IMR-90 (cell line): ENCODE measurements around the gene DMRT2. TPM values are rescaled to one million over a fixed set of nuclear protein-coding genes. Genes with fewer than 3 reads are reported as not detected.

Source experiments
- ATAC-seq: fragments of 200-7000 bp; cut with Tn5 transposase; 2 replicates; pipeline ENCODE4 v1.9.1; 2020; ENCODE audit warnings: low read depth, mild to moderate bottlenecking, moderate library complexity
- BruUV-seq: library from RNA; stranded (reverse); fragments of 400-500 nt; replicated peaks from 2 replicates; lab custom pipeline; 2021; lab: Mats Ljungman, UMichigan
- CTCF ChIA-PET: fragments of 300-600 bp; formaldehyde crosslinking; extraction: SDS; loops from one replicate; lab custom pipeline; 2021; ENCODE audit warnings: antibody characterized with exemption; lab: Yijun Ruan, JAX
- POLR2A ChIA-PET: fragments of 300-600 bp; sonication (Branson Sonifier 250); formaldehyde crosslinking; loops from one replicate; lab custom pipeline; 2022; ENCODE audit warnings: antibody characterized with exemption; ENCODE audit not compliant: unreplicated experiment; lab: Charles Lee
- DNase-seq: peaks from one replicate; pipeline ENCODE4 v3.0.0; 2013
- H2AFZ ChIP-seq: replicated peaks from 2 replicates; pipeline ENCODE3; 2013; ENCODE audit warnings: low read length, mild to moderate bottlenecking; ENCODE audit not compliant: poor library complexity
- H2AK5ac ChIP-seq: 2 replicates; pipeline ENCODE4 v1.6.1; 2013; ENCODE audit warnings: low read depth, low read length, inconsistent platforms
- H2AK9ac ChIP-seq: replicated peaks from 2 replicates; pipeline ENCODE3; 2013; ENCODE audit warnings: mild to moderate bottlenecking, low read depth, low read length, moderate library complexity; ENCODE audit not compliant: poor library complexity
- H2BK120ac ChIP-seq: 2 replicates; pipeline ENCODE4 v1.6.1; 2013; ENCODE audit warnings: low read depth, low read length, inconsistent platforms
- H2BK15ac ChIP-seq: 3 replicates; pipeline ENCODE4 v1.6.1; 2013; ENCODE audit warnings: low read depth, low read length, inconsistent platforms
- H2BK20ac ChIP-seq: 2 replicates; pipeline ENCODE4 v1.6.1; 2013; ENCODE audit warnings: low read depth, mild to moderate bottlenecking, inconsistent platforms, low read length, moderate library complexity
- H2BK5ac ChIP-seq: 2 replicates; pipeline ENCODE4 v1.6.1; 2013; ENCODE audit warnings: mild to moderate bottlenecking, low read depth, low read length, inconsistent platforms; ENCODE audit not compliant: poor library complexity, severe bottlenecking
- H3K14ac ChIP-seq: replicated peaks from 2 replicates; pipeline ENCODE4 v1.6.1; 2013; ENCODE audit warnings: low read depth, low read length, inconsistent platforms
- H3K18ac ChIP-seq: 2 replicates; pipeline ENCODE4 v1.6.1; 2013; ENCODE audit warnings: low read depth, low read length, control low read depth
- H3K23ac ChIP-seq: 2 replicates; pipeline ENCODE4 v1.6.1; 2013; ENCODE audit warnings: low read depth, low read length, inconsistent platforms
- H3K27ac ChIP-seq: 2 replicates; pipeline ENCODE4 v1.5.1; 2013; ENCODE audit warnings: mild to moderate bottlenecking, control low read depth, low read length; ENCODE audit not compliant: insufficient read depth
- H3K27me3 ChIP-seq: 2 replicates; pipeline ENCODE4 v1.6.1; 2013; ENCODE audit warnings: low read length; ENCODE audit not compliant: control insufficient read depth, insufficient read depth
- H3K36me3 ChIP-seq: 2 replicates; pipeline ENCODE4 v1.6.1; 2013; ENCODE audit warnings: low read length, mixed read lengths; ENCODE audit not compliant: control insufficient read depth, insufficient read depth
- H3K4ac ChIP-seq: 2 replicates; pipeline ENCODE4 v1.6.1; 2013; ENCODE audit warnings: low read depth, low read length, inconsistent platforms
- H3K4me1 ChIP-seq: 2 replicates; pipeline ENCODE4 v1.6.1; 2013; ENCODE audit warnings: low read length, mixed read lengths; ENCODE audit not compliant: control insufficient read depth, insufficient read depth
- H3K4me2 ChIP-seq: 2 replicates; pipeline ENCODE4 v1.6.1; 2013; ENCODE audit warnings: low read depth, mild to moderate bottlenecking, control low read depth, low read length, moderate library complexity
- H3K4me3 ChIP-seq: 2 replicates; pipeline ENCODE4 v1.5.1; 2013; ENCODE audit warnings: low read depth, mild to moderate bottlenecking, control low read depth, low read length, moderate library complexity; ENCODE audit not compliant: insufficient read depth
- H3K56ac ChIP-seq: 2 replicates; pipeline ENCODE4 v1.6.1; 2013; ENCODE audit warnings: low read length, inconsistent platforms; ENCODE audit not compliant: insufficient read depth; ENCODE audit errors: extremely low read depth
- H3K79me1 ChIP-seq, 2 experiments: 2 replicates each; pipeline ENCODE4 v1.6.1; 2013; ENCODE audit warnings: low read length in 2 of 2, inconsistent platforms in 1 of 2, low read depth in 1 of 2
- H3K9ac ChIP-seq: 2 replicates; pipeline ENCODE4 v1.6.1; 2013; ENCODE audit warnings: low read depth, low read length, control low read depth
- H3K9me1 ChIP-seq: 2 replicates; pipeline ENCODE4 v1.6.1; 2013; ENCODE audit warnings: low read length, inconsistent platforms; ENCODE audit not compliant: insufficient read depth
- H3K9me3 ChIP-seq: 2 replicates; pipeline ENCODE4 v1.6.1; 2013; ENCODE audit warnings: low read length; ENCODE audit not compliant: control insufficient read depth, insufficient read depth
- H4K20me1 ChIP-seq: 2 replicates; pipeline ENCODE4 v1.6.1; 2013; ENCODE audit warnings: low read length, inconsistent platforms; ENCODE audit not compliant: insufficient read depth
- H4K5ac ChIP-seq: 2 replicates; pipeline ENCODE4 v1.6.1; 2013; ENCODE audit warnings: mild to moderate bottlenecking, low read depth, low read length, control low read depth
- H4K8ac ChIP-seq, 2 experiments: 2 replicates each; pipeline ENCODE4 v1.6.1; 2013; ENCODE audit warnings: low read depth in 2 of 2, low read length in 2 of 2, control low read depth in 1 of 2, inconsistent platforms in 1 of 2
- H4K91ac ChIP-seq: 2 replicates; pipeline ENCODE4 v1.6.1; 2013; ENCODE audit warnings: low read depth, low read length, inconsistent platforms; ENCODE audit not compliant: insufficient read depth
- NFE2L2 ChIP-seq: fragments of 150-350 bp; IDR thresholded peaks from 2 replicates; pipeline ENCODE4 v1.6.1; 2016; ENCODE audit warnings: low read depth, mild to moderate bottlenecking, low read length
- WGBS, 2 experiments: methylation state at CpG; one replicate each; pipeline versions ENCODE4 v1.1.5 to v1.1.7; 2013; ENCODE audit warnings: missing lambda C conversion rate in 2 of 2; ENCODE audit not compliant: insufficient read length in 1 of 2; ENCODE audit errors: extremely low coverage in 2 of 2; 5-methylcytosine and 5-hydroxymethylcytosine counted together
- dilution Hi-C: fragments of 300-500 bp; cut with HindIII; formaldehyde crosslinking; loops from one replicate; pipeline ENCODE4 v1.14.3; 2018; ENCODE audit warnings: low sequenced_read_pairs; ENCODE audit not compliant: unreplicated experiment
- in situ Hi-C: fragments of 300-500 bp; cut with MboI; formaldehyde crosslinking; loops from 3 replicates; pipeline ENCODE4 v1.14.3; 2019; ENCODE audit warnings: low sequenced_read_pairs, inconsistent platforms, mixed read lengths
- intact Hi-C: fragments of 100-400 bp; cut with micrococcal nuclease; formaldehyde crosslinking; loops from 2 replicates; pipeline ENCODE4 v1.10.0; 2022
- polyA plus RNA-seq, 3 experiments: library from polyadenylated mRNA; depleted of rRNA; stranded (reverse); fragments of >200 nt; gene quantifications; 2 replicates each; pipeline ENCODE4 v1.2.3, GENCODE V29; 2012; ENCODE audit warnings: low replicate concordance in 1 of 3
- total RNA-seq: library from RNA; depleted of rRNA; stranded (reverse); fragments of >200 nt; gene quantifications from 2 replicates; pipeline ENCODE4 v1.2.3, GENCODE V29; 2012

DMRT2 gene
- total and polyA plus RNA-seq, 2 of the 4 experiments (the other 2 are of a cell fraction), result not detected

DNA sequence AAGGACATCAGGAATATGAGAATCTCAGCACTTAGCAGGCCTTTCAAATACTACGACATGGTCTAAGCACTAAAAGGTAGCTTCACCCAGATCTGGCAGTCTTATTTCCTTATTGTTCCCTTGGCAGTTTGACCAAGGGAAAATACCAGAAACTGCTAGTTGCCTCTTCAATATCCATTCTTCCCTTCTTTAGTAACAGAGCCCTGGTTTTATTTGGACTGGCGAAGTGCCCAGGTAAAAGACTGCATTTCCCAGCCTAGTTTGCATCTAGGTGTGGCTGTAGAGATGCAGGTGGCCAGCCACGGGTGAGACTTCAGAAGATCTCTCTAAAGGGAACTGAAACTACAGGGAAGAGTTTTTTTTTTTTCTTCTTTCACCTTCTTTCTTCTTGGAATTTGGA, 21.6 kb downstream of the DMRT2 start:
- no peak overlapping the region for H3K9ac ChIP-seq
- intact Hi-C loops (no loop called here), dilution Hi-C loops (no loop called here), in situ Hi-C loops (no loop called here)
- H2BK5ac ChIP-seq, result no peak overlapping the region
- H3K79me1 ChIP-seq, result no peaks in the 10 kb centered on the region
- no peak overlapping the region for H2AK9ac ChIP-seq
- no peak overlapping the region for H3K4me3 ChIP-seq
- no peak overlapping the region for H4K91ac ChIP-seq
- H3K23ac ChIP-seq, result no peak overlapping the region
- H3K4me1 ChIP-seq, result no peaks in the 10 kb centered on the region
- POLR2A ChIA-PET, result no interaction called here
- no peak overlapping the region for H2BK20ac ChIP-seq
- CTCF ChIA-PET, result no interaction called here
- no peaks in the 10 kb centered on the region for H4K20me1 ChIP-seq
- H3K36me3 ChIP-seq, result no peaks in the 10 kb centered on the region
- H2BK15ac ChIP-seq, result no peak overlapping the region
- H4K8ac ChIP-seq, result no peak overlapping the region
- no peaks in the 10 kb centered on the region for H3K9me1 ChIP-seq
- no peaks in the 10 kb centered on the region for H3K27me3 ChIP-seq
- no peak overlapping the region for H3K18ac ChIP-seq
- H2AK5ac ChIP-seq, result no peak overlapping the region
- H4K5ac ChIP-seq, result no peak overlapping the region
- H3K14ac ChIP-seq, result no peak overlapping the region
- no peak for DNase-seq
- H2AFZ ChIP-seq, result no peak overlapping the region
- no peak overlapping the region for H3K56ac ChIP-seq
- no peaks in the 10 kb centered on the region for H3K9me3 ChIP-seq
- WGBS, 2 experiments, result no CpG with 5 or more reads among the region's 3 CpGs
- no peak overlapping the region for H3K4me2 ChIP-seq
- H2BK120ac ChIP-seq, result no peak overlapping the region
- TF ChIP-seq NFE2L2, result no peak
- H3K27ac ChIP-seq, result no peak overlapping the region
- no peak for ATAC-seq
- no TSS peak for BruUV-seq
- H3K4ac ChIP-seq, result no peak overlapping the region
